NCI-H2081 (cell line): ENCODE data around the gene ZNF775.

Experiments
- DNase-seq, 2 experiments: peaks; one replicate each; lab custom pipeline; 2025; lab: John Stamatoyannopoulos, UW

ZNF775 gene

DNA sequence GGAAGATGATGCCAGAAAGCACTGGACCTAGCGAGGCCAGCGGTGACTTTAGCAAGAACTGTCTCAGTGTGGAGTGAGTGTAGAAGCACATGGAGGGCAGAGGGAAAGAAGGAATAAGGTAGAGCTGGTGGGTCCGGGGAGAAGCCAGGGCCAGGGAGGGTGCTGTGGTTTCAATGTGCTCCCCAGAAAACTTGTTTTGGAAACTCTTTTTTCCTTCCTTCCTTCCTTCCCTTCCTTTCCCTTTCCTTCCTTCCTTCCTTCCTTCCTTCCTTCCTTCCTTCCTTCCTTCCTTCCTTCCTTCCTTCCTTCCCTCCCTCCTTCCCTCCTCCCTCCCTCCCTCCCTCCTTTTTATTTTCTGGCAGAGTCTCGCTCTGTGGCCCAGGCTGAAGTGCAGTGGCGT lies 32.2 kb upstream of the ZNF775 start:
- no peak for DNase-seq

- DNase-seq = peak in 1 of 2 experiments; percentile 62
Measured at GRCh38 chr7:150351587-150352194, 27.4 kb upstream of the ZNF775 start.

- DNase-seq = no peak
Measured at GRCh38 chr7:150355666-150356059, 23.5 kb upstream of the ZNF775 start.

- peak; percentile 33 to 55 for DNase-seq
Measured at GRCh38 chr7:150356265-150356897, 22.7 kb upstream of the ZNF775 start.

- no peak for DNase-seq
Measured at GRCh38 chr7:150357270-150357669, 21.9 kb upstream of the ZNF775 start.

GRCh38 chr7:150357771-150358427 lies 21.2 kb upstream of the ZNF775 start:
- no peak for DNase-seq

DNA sequence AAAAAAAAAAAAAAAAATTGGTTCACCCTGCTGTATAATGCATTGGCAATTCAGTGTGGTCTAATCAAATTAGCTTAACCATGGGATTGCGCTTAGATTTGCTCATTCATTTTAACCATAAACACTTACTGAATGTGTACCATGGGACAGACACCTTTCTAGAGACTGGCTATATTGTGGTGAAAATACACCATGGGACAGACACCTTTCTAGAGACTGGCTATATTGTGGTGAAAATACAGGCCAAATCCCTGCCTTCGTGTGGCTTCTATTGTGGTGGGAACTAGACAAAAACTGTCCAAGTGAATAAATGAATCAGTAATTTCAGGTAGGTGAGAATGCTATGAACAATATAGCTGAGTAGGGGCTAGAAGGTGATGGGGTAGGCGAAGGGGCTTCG lies 20.7 kb upstream of the ZNF775 start:
- no peak for DNase-seq

DNA sequence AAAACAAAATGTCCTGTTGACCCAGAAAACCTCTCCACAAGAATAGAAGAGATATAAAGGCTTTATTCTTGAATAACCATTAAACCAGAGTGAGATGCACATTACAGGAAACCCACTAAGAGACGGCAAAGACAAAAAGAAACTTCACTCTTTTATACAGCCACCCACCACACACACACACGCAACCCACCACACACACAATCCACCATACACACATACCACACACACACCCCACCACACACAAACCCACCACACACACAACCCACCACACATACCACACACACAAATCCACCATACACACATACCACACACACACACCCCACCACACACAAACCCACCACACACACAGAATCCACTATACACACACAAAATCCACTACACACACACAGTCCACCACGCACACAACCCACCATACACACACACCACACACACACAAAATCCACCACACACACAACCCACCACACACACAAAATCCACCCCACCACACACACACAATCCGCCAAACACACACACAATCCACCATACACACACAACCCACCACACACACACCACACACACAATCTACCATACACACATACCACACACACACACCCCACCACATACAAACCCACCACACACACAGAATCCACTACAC lies 20.0 kb upstream of the ZNF775 start:
- no peak for DNase-seq

DNA sequence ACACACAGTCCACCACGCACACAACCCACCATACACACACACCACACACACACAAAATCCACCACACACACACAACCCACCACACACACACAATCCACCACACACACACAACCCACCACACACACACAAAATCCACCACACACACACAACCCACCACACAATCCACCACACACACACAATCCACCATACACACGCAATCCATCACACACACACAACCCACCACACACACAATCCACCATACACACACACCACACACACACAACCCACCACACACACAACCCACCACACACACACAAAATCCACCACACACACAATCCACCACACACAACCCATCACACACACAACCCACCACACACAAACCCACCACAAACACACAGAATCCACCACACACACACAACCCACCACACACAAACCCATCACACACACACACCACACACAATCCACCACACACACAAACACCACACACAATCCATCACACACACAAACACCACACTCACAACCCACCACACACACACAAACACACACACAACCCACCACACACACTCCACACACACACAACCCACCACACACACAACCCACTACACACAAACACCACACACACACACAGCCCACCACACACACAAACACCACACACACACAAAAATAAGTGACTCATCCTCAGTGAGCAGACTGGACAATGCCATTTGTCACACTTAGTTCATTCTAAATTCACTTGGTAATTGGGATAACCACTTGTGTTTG lies 19.3 kb upstream of the ZNF775 start:
- DNase-seq = no peak

GRCh38 chr7:150360363-150361058 lies 18.6 kb upstream of the ZNF775 start:
- DNase-seq = no peak

DNA sequence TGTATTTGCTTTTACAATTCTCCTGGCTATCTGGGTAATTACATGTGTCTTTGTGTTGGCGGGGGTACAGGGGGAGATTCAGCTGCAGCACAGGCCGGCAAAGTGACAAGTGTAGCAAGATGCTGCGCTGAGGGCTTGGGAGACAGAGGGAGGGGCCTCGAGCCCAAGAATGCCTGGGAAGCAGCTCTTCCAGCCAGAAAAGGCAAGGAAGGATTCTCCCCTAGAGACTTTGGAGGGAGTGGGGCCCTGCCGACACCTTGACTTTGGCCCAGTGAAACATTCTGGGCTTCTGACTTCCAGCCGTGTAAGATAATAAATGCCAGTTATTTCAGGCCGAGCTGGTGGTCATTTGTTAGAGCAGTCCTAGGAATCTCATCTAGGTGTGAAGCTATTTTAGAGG lies 17.7 kb upstream of the ZNF775 start:
- DNase-seq = no peak

DNA sequence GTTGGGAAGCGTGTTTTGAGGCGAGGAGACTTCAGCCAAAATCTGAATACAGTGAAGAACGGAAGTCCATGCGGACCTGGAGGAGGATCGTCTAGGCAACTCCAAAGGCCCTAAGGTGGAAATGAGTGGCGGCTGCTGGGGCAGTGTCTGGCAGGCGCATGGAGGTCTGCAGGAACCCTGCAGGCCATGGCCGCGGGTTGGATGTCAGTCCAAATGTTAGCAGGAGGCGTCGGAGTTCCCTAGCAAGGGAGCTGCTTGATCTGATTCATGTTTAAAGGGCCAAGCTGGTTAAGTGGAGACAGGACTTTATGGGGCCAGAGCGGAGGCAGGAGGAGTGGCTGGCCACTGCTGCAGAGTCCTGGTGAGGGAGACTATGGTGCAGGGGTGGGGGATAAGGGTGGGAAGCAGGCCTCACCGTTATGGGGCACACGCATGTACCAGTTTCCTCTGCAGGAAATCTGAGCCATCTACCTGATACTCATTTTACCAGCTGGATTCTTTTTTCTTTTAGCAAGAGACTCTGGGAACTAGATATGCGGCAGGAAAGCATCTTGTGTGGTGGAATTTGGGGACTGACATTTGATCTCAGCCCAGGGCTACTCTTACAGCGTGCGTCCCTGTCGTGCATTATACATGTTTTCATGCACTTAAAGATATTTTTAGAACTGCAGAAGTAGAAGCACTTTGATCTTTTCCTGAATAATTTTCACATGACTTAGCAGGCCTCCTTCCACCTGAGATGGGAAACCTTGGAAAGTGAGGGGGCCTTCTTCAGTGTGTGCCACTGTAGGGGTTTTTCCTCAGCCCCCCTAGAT lies 17.1 kb upstream of the ZNF775 start:
- no peak for DNase-seq

GRCh38 chr7:150363370-150363769 lies 15.8 kb upstream of the ZNF775 start:
- DNase-seq = no peak

- DNase-seq = no peak
Measured at GRCh38 chr7:150363872-150364271, 15.3 kb upstream of the ZNF775 start.

DNA sequence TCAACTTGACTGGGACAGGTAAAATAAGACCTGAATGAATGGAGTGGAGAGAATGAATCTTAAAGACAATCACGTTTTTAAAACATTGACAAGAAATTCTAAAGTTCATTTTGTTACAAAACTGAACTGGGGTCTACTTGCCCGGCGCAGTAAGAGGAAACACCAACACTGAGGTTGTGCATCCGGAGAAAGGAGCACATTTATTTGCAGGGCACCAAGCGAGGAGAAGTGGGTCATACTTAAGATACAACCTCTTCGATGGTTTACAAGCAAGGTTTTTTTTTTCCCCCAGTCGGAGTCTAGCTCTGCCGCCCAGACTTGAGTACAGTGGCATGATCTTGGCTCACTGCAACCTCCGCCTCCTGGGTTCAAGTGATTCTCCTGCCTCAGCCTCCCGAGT lies 13.9 kb upstream of the ZNF775 start:
- no peak for DNase-seq

DNA sequence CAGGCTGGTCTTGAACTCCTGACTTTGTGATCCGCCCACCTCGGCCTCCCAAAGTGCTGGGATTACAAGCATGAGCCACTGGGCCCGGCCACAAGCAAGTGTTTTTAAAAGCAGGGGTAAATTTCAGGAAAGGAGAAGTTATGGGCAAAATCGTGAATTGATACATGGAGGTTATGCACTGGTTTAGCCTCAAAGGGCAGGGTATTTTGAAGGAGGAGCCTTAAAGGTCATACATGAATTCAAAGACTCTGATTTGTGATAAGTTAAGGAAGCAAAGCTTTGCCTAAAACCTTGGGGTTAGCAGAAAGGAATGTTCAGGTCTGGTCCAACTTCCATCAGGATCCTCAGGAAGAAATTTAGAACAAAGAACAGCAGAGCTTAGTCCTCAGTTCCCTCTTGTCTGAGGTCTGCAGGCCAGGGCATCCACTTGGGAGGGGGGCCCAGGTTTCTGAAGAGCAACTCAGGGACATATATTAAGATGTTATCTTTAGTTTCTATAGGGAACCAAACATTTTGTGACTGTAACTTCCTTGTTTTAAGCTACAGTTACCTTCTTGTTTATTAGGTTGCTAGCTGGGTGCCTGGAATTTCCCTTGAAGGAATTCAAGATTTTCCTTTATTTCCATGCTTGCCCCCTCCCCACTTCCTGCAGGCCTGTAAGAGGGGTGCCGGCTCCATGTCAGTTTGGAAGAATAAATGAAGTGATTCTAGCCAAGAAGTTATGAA lies 13.3 kb upstream of the ZNF775 start:
- no peak for DNase-seq

DNA sequence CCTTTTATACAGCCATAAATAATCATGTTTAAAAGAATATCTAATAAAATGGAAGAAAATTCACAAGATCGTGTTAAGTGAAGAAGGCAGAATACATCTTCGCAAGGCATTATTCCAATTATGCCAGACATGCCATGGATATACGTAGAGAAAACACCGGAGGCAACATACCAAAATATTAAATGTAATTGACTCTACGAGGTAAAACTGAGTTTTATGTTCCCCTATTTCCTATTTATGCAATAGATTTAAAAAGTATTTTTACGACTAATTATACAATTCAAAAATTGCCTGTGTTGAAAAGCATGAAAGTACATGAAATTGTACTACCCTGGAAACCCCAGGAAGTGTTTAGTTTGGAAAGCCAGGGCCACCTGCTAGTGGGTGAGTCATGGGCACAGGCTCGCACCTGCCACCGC lies 11.4 kb upstream of the ZNF775 start:
- peak in 1 of 2 experiments; percentile 98 for DNase-seq

DNA sequence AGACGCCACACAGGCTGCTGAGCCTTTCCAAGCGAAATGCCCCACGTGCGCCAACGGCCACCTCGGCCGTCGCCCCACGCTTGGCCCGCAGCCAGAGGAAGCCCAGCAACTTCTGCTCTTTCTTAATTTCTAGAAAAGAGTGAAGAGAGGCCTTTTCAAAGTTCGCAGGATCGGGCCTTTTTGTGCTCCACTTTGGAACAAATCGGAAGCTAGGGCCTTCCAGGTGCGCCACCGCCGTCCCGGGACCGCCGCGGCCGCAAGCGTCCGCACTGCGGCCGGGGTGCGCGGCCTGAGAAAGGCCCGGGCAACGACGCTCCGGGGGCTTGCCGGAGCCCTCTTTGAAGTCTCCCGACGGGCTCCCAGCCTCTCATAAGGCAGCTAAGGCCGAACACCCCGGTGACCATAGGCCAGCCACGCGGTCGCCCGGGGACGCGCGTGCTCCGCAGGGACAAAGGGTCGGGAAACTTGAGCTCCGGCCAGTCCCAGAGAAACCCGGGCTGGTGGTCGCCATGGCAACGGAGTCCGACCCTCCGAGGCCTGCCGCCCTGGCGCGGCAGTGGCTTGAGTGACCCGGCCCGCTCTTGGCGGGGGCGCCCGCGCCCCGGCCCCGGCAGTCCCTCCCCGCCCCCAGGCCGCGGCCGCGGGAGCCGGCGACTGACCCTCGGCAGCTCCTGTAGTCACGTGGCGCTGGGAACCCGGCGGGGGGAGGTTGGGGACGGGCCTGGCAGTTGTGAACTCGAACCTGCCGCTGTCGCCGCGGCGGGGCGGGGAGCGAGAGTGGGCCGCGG lies 10.8 kb upstream of the ZNF775 start, which contains the start of gene REPIN1:
Gene REPIN1, plus strand, starts transcription at position 727 of the 788 bp plus-strand sequence. CDS start 890 bp downstream, outside the sequence.
- peak; percentile 92 to 96 for DNase-seq
